H9 (cell line): ENCODE data around the gene CCDC57. TPM values are rescaled to one million over a fixed set of nuclear protein-coding genes. Genes with fewer than 3 reads are reported as not detected.

Experiments
- DNase-seq: peaks from one replicate; pipeline ENCODE4 v3.0.0-alpha.2; 2017
- H2AFZ ChIP-seq: one replicate; pipeline ENCODE4 v1.6.1; 2013; ENCODE audit warnings: mild to moderate bottlenecking, low read length, control low read depth, moderate library complexity
- H2AK5ac ChIP-seq: 2 replicates; pipeline ENCODE4 v1.6.1; 2013; ENCODE audit warnings: low read length, control low read depth, mixed read lengths; ENCODE audit not compliant: insufficient read length
- H2BK120ac ChIP-seq: one replicate; pipeline ENCODE4 v1.6.1; 2013; ENCODE audit warnings: low read depth, mild to moderate bottlenecking, low read length, control low read depth, inconsistent platforms; ENCODE audit not compliant: poor library complexity, severe bottlenecking
- H2BK12ac ChIP-seq: 2 replicates; pipeline ENCODE4 v1.6.1; 2013; ENCODE audit warnings: low read length, control low read depth, mixed read lengths, low read depth; ENCODE audit not compliant: insufficient read length
- H2BK15ac ChIP-seq: 2 replicates; pipeline ENCODE4 v1.6.1; 2013; ENCODE audit warnings: low read depth, low read length, control low read depth
- H2BK20ac ChIP-seq: one replicate; pipeline ENCODE4 v1.6.1; 2013; ENCODE audit warnings: low read depth, mild to moderate bottlenecking, low read length, control low read depth, inconsistent platforms; ENCODE audit not compliant: poor library complexity, severe bottlenecking
- H2BK5ac ChIP-seq: 2 replicates; pipeline ENCODE4 v1.6.1; 2013; ENCODE audit warnings: low read length, control low read depth, mixed read lengths; ENCODE audit not compliant: insufficient read length
- H3K14ac ChIP-seq: 2 replicates; pipeline ENCODE4 v1.6.1; 2013; ENCODE audit warnings: low read length, control low read depth; ENCODE audit not compliant: insufficient read depth
- H3K18ac ChIP-seq: 2 replicates; pipeline ENCODE4 v1.6.1; 2013; ENCODE audit warnings: low read depth, mild to moderate bottlenecking, mixed read lengths, low read length, control low read depth; ENCODE audit not compliant: insufficient read length
- H3K23ac ChIP-seq: 2 replicates; pipeline ENCODE4 v1.6.1; 2013; ENCODE audit warnings: low read length, control low read depth, mixed read lengths, low read depth; ENCODE audit not compliant: insufficient read length
- H3K23me2 ChIP-seq: 2 replicates; pipeline ENCODE4 v1.6.1; 2013; ENCODE audit warnings: low read depth, mild to moderate bottlenecking, mixed read lengths, low read length, control low read depth; ENCODE audit not compliant: insufficient read length, poor library complexity, severe bottlenecking
- H3K27ac ChIP-seq: 2 replicates; pipeline ENCODE4 v1.5.1; 2013; ENCODE audit warnings: low read length, control low read depth, mixed read lengths, low read depth; ENCODE audit not compliant: insufficient read length
- H3K27me3 ChIP-seq: 2 replicates; pipeline ENCODE4 v1.6.1; 2013; ENCODE audit warnings: low read length, control low read depth, inconsistent platforms; ENCODE audit not compliant: insufficient read depth
- H3K4ac ChIP-seq: 2 replicates; pipeline ENCODE4 v1.6.1; 2013; ENCODE audit warnings: low read depth, mild to moderate bottlenecking, control low read depth, inconsistent platforms, low read length, moderate library complexity
- H3K4me1 ChIP-seq: 2 replicates; pipeline ENCODE4 v1.6.1; 2013; ENCODE audit warnings: low read length, control low read depth, inconsistent platforms; ENCODE audit not compliant: insufficient read depth
- H3K4me2 ChIP-seq: 2 replicates; pipeline ENCODE4 v1.6.1; 2013; ENCODE audit warnings: low read length, control low read depth, mixed read lengths; ENCODE audit not compliant: insufficient read length, insufficient read depth
- H3K56ac ChIP-seq: 2 replicates; pipeline ENCODE4 v1.6.1; 2013; ENCODE audit warnings: low read depth, mild to moderate bottlenecking, mixed read lengths, low read length, control low read depth; ENCODE audit not compliant: insufficient read length
- H3K79me1 ChIP-seq: 2 replicates; pipeline ENCODE4 v1.6.1; 2013; ENCODE audit warnings: low read depth, mild to moderate bottlenecking, moderate library complexity, low read length, control low read depth, inconsistent platforms; ENCODE audit not compliant: insufficient read depth, poor library complexity, severe bottlenecking
- H3K79me2 ChIP-seq: 2 replicates; pipeline ENCODE4 v1.6.1; 2013; ENCODE audit warnings: low read length, control low read depth, inconsistent platforms; ENCODE audit not compliant: insufficient read depth
- H3K9ac ChIP-seq: 2 replicates; pipeline ENCODE4 v1.6.1; 2013; ENCODE audit warnings: low read length, control low read depth, mixed read lengths; ENCODE audit not compliant: insufficient read length; ENCODE audit errors: extremely low read depth
- H3K9me3 ChIP-seq: one replicate; pipeline ENCODE4 v1.6.1; 2013; ENCODE audit warnings: low read depth, low read length, inconsistent platforms; ENCODE audit not compliant: control insufficient read depth
- H3T11ph ChIP-seq: one replicate; pipeline ENCODE4 v1.6.1; 2013; ENCODE audit warnings: mild to moderate bottlenecking, low read length, control low read depth, inconsistent platforms
- H4K20me1 ChIP-seq: one replicate; pipeline ENCODE4 v1.6.1; 2013; ENCODE audit not compliant: control insufficient read depth, insufficient read length, insufficient read depth
- H4K5ac ChIP-seq: 2 replicates; pipeline ENCODE4 v1.6.1; 2013; ENCODE audit warnings: low read depth, mild to moderate bottlenecking, mixed read lengths, low read length, control low read depth; ENCODE audit not compliant: insufficient read length
- H4K8ac ChIP-seq: replicated peaks from 2 replicates; pipeline ENCODE4 v1.6.1; 2013; ENCODE audit warnings: low read length, control low read depth, mixed read lengths, low read depth; ENCODE audit not compliant: insufficient read length
- H4K91ac ChIP-seq: 2 replicates; pipeline ENCODE4 v1.6.1; 2013; ENCODE audit warnings: low read depth, mild to moderate bottlenecking, moderate library complexity, mixed read lengths, low read length, control low read depth; ENCODE audit not compliant: insufficient read length
- H3K27ac Mint-ChIP-seq, 3 experiments: 2 replicates in 2 of 3; 3 replicates in 1 of 3; pipeline ENCODE4 v1.8.0; 2020 to 2021; ENCODE audit warnings: mixed read lengths in 3 of 3, mild to moderate bottlenecking in 1 of 3, moderate library complexity in 1 of 3
- H3K27me3 Mint-ChIP-seq: 2 replicates; pipeline ENCODE4 v1.8.0; 2021; ENCODE audit warnings: low read depth, mild to moderate bottlenecking, moderate library complexity, mixed read lengths
- H3K36me3 Mint-ChIP-seq, 3 experiments: 2 replicates in 2 of 3; 3 replicates in 1 of 3; pipeline ENCODE4 v1.8.0; 2020 to 2021; ENCODE audit warnings: low read depth in 3 of 3, mixed read lengths in 3 of 3; ENCODE audit not compliant: insufficient read depth in 1 of 3
- H3K4me1 Mint-ChIP-seq, 2 experiments: 2 replicates each; pipeline ENCODE4 v1.8.0; 2020; ENCODE audit warnings: mixed read lengths in 2 of 2
- H3K4me3 Mint-ChIP-seq, 2 experiments: 2 replicates in 1 of 2; 3 replicates in 1 of 2; pipeline ENCODE4 v1.8.0; 2020 to 2021; ENCODE audit warnings: mild to moderate bottlenecking in 2 of 2, mixed read lengths in 2 of 2, moderate library complexity in 1 of 2
- H3K9me3 Mint-ChIP-seq, 2 experiments: 2 replicates in 1 of 2; 3 replicates in 1 of 2; pipeline ENCODE4 v1.8.0; 2020; ENCODE audit warnings: mild to moderate bottlenecking in 2 of 2, mixed read lengths in 2 of 2, moderate library complexity in 1 of 2
- CTCF ChIP-seq: fragments of 200-600 bp; sonication (generic); conservative IDR thresholded peaks from 3 replicates; pipeline ENCODE4 v1.8.0; 2021; ENCODE audit warnings: antibody characterized with exemption, mild to moderate bottlenecking
- WGBS: extraction: QIAGEN DNeasy Blood & Tissue Kit; methylation state at CpG from one replicate; pipeline ENCODE4 v1.1.7; 2013; ENCODE audit warnings: missing lambda C conversion rate, low lambda C conversion rate, mixed read lengths; ENCODE audit not compliant: insufficient read length; ENCODE audit errors: extremely low coverage; 5-methylcytosine and 5-hydroxymethylcytosine counted together
- total RNA-seq: library from RNA; stranded (reverse); gene quantifications from 2 replicates; pipeline ENCODE4 v1.2.1, GENCODE V29; 2021

CCDC57 gene
- total RNA-seq, 1 experiment from 2014 or later, result 11.0 TPM

DNA sequence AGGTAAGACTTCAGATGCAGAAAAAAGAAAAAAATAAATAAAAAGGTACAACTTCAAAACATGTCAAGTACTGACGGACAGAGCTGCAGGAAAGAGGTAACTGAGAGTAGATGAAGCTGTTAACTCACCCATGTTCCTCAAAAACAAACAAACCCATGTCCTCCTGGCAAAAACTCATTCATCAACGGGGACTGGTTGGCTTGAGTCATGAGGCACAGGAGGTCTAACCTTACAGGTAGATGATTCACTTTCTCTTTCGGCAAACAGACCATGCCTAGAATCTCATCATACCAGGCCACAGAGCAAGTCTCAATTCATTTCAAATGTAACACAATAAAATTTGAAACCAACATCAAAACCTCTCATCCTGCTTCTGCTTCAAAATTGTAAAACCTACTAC is 102.3 kb downstream of the CCDC57 start:
- Histone ChIP-seq H3K79me1 (no peaks in the 10 kb centered on the region), H3K4ac (no peak overlapping the region), H2BK120ac (no peak overlapping the region), H3K9ac (no peak overlapping the region), H3K4me2 (no peak overlapping the region), H3K27me3 (no peaks in the 10 kb centered on the region), H3K56ac (no peak overlapping the region), H3K14ac (no peak overlapping the region), H3K18ac (no peak overlapping the region), H2BK20ac (no peak overlapping the region), H4K5ac (no peak overlapping the region), H3K4me1 (no peaks in the 10 kb centered on the region; the same call in 1 of the 2 replicates), H3K9me3 (no peaks in the 10 kb centered on the region), H2BK12ac (no peak overlapping the region), H3K79me2 (no peaks in the 10 kb centered on the region), H4K8ac (no peak overlapping the region), H2BK15ac (no peak overlapping the region), H3K27ac (no peak overlapping the region), H4K20me1 (peaks cover 3% of the 10 kb centered on the region), H2AFZ (no peak overlapping the region), H4K91ac (no peak overlapping the region), H3T11ph (no peak overlapping the region), H3K23ac (no peak overlapping the region), H2AK5ac (no peak overlapping the region), H2BK5ac (no peak overlapping the region), H3K23me2 (no peaks in the 10 kb centered on the region)
- WGBS, result no CpG with 5 or more reads among the region's 3 CpGs
- Mint-ChIP-seq H3K9me3 (peaks cover 0 to 9% of the 10 kb centered on the region in 2 experiments; a peak in 2 of 5 replicates), H3K4me1 (peaks cover 14 to 31% of the 10 kb centered on the region in 2 experiments), H3K27ac (no peak overlapping the region), H3K36me3 (peaks cover 2 to 7% (median 2%) of the 10 kb centered on the region in 3 experiments; a peak in 5 of 7 replicates), H3K4me3 (no peak overlapping the region), H3K27me3 (peaks cover 74% of the 10 kb centered on the region)
- TF ChIP-seq CTCF, result no peak
- no peak for DNase-seq
